IMR-90 (cell line): Measurements from ENCODE around the gene ZYX. TPM values are rescaled to one million over a fixed set of nuclear protein-coding genes. Genes with fewer than 3 reads are reported as not detected.

Experiments
- ATAC-seq: fragments of 200-7000 bp; cut with Tn5 transposase; 2 replicates; pipeline ENCODE4 v1.9.1; 2020; ENCODE audit warnings: low read depth, mild to moderate bottlenecking, moderate library complexity
- BruUV-seq: library from RNA; stranded (reverse); fragments of 400-500 nt; replicated peaks from 2 replicates; lab custom pipeline; 2021; lab: Mats Ljungman, UMichigan
- CTCF ChIA-PET: fragments of 300-600 bp; formaldehyde crosslinking; extraction: SDS; loops from one replicate; lab custom pipeline; 2021; ENCODE audit warnings: antibody characterized with exemption; lab: Yijun Ruan, JAX
- POLR2A ChIA-PET: fragments of 300-600 bp; sonication (Branson Sonifier 250); formaldehyde crosslinking; loops from one replicate; lab custom pipeline; 2022; ENCODE audit warnings: antibody characterized with exemption; ENCODE audit not compliant: unreplicated experiment; lab: Charles Lee
- DNase-seq: peaks from one replicate; pipeline ENCODE4 v3.0.0; 2013
- H2AFZ ChIP-seq: replicated peaks from 2 replicates; pipeline ENCODE3; 2013; ENCODE audit warnings: low read length, mild to moderate bottlenecking; ENCODE audit not compliant: poor library complexity
- H2AK5ac ChIP-seq: 2 replicates; pipeline ENCODE4 v1.6.1; 2013; ENCODE audit warnings: low read depth, low read length, inconsistent platforms
- H2AK9ac ChIP-seq: replicated peaks from 2 replicates; pipeline ENCODE3; 2013; ENCODE audit warnings: mild to moderate bottlenecking, low read depth, low read length, moderate library complexity; ENCODE audit not compliant: poor library complexity
- H2BK120ac ChIP-seq: 2 replicates; pipeline ENCODE4 v1.6.1; 2013; ENCODE audit warnings: low read depth, low read length, inconsistent platforms
- H2BK15ac ChIP-seq: 3 replicates; pipeline ENCODE4 v1.6.1; 2013; ENCODE audit warnings: low read depth, low read length, inconsistent platforms
- H2BK20ac ChIP-seq: 2 replicates; pipeline ENCODE4 v1.6.1; 2013; ENCODE audit warnings: low read depth, mild to moderate bottlenecking, inconsistent platforms, low read length, moderate library complexity
- H2BK5ac ChIP-seq: 2 replicates; pipeline ENCODE4 v1.6.1; 2013; ENCODE audit warnings: mild to moderate bottlenecking, low read depth, low read length, inconsistent platforms; ENCODE audit not compliant: poor library complexity, severe bottlenecking
- H3K14ac ChIP-seq: replicated peaks from 2 replicates; pipeline ENCODE4 v1.6.1; 2013; ENCODE audit warnings: low read depth, low read length, inconsistent platforms
- H3K18ac ChIP-seq: 2 replicates; pipeline ENCODE4 v1.6.1; 2013; ENCODE audit warnings: low read depth, low read length, control low read depth
- H3K23ac ChIP-seq: 2 replicates; pipeline ENCODE4 v1.6.1; 2013; ENCODE audit warnings: low read depth, low read length, inconsistent platforms
- H3K27ac ChIP-seq: 2 replicates; pipeline ENCODE4 v1.5.1; 2013; ENCODE audit warnings: mild to moderate bottlenecking, control low read depth, low read length; ENCODE audit not compliant: insufficient read depth
- H3K27me3 ChIP-seq: 2 replicates; pipeline ENCODE4 v1.6.1; 2013; ENCODE audit warnings: low read length; ENCODE audit not compliant: control insufficient read depth, insufficient read depth
- H3K36me3 ChIP-seq: 2 replicates; pipeline ENCODE4 v1.6.1; 2013; ENCODE audit warnings: low read length, mixed read lengths; ENCODE audit not compliant: control insufficient read depth, insufficient read depth
- H3K4ac ChIP-seq: 2 replicates; pipeline ENCODE4 v1.6.1; 2013; ENCODE audit warnings: low read depth, low read length, inconsistent platforms
- H3K4me1 ChIP-seq: 2 replicates; pipeline ENCODE4 v1.6.1; 2013; ENCODE audit warnings: low read length, mixed read lengths; ENCODE audit not compliant: control insufficient read depth, insufficient read depth
- H3K4me2 ChIP-seq: 2 replicates; pipeline ENCODE4 v1.6.1; 2013; ENCODE audit warnings: low read depth, mild to moderate bottlenecking, control low read depth, low read length, moderate library complexity
- H3K4me3 ChIP-seq: 2 replicates; pipeline ENCODE4 v1.5.1; 2013; ENCODE audit warnings: low read depth, mild to moderate bottlenecking, control low read depth, low read length, moderate library complexity; ENCODE audit not compliant: insufficient read depth
- H3K56ac ChIP-seq: 2 replicates; pipeline ENCODE4 v1.6.1; 2013; ENCODE audit warnings: low read length, inconsistent platforms; ENCODE audit not compliant: insufficient read depth; ENCODE audit errors: extremely low read depth
- H3K79me1 ChIP-seq, 2 experiments: 2 replicates each; pipeline ENCODE4 v1.6.1; 2013; ENCODE audit warnings: low read length in 2 of 2, inconsistent platforms in 1 of 2, low read depth in 1 of 2
- H3K9ac ChIP-seq: 2 replicates; pipeline ENCODE4 v1.6.1; 2013; ENCODE audit warnings: low read depth, low read length, control low read depth
- H3K9me1 ChIP-seq: 2 replicates; pipeline ENCODE4 v1.6.1; 2013; ENCODE audit warnings: low read length, inconsistent platforms; ENCODE audit not compliant: insufficient read depth
- H3K9me3 ChIP-seq: 2 replicates; pipeline ENCODE4 v1.6.1; 2013; ENCODE audit warnings: low read length; ENCODE audit not compliant: control insufficient read depth, insufficient read depth
- H4K20me1 ChIP-seq: 2 replicates; pipeline ENCODE4 v1.6.1; 2013; ENCODE audit warnings: low read length, inconsistent platforms; ENCODE audit not compliant: insufficient read depth
- H4K5ac ChIP-seq: 2 replicates; pipeline ENCODE4 v1.6.1; 2013; ENCODE audit warnings: mild to moderate bottlenecking, low read depth, low read length, control low read depth
- H4K8ac ChIP-seq, 2 experiments: 2 replicates each; pipeline ENCODE4 v1.6.1; 2013; ENCODE audit warnings: low read depth in 2 of 2, low read length in 2 of 2, control low read depth in 1 of 2, inconsistent platforms in 1 of 2
- H4K91ac ChIP-seq: 2 replicates; pipeline ENCODE4 v1.6.1; 2013; ENCODE audit warnings: low read depth, low read length, inconsistent platforms; ENCODE audit not compliant: insufficient read depth
- ELK1 ChIP-seq: fragments of 150-350 bp; IDR thresholded peaks from 2 replicates; pipeline ENCODE4 v1.6.1; 2016; ENCODE audit warnings: low read depth, mild to moderate bottlenecking, low read length, moderate library complexity, borderline replicate concordance
- FOS ChIP-seq: fragments of 150-350 bp; IDR thresholded peaks from 2 replicates; pipeline ENCODE4 v1.6.1; 2016; ENCODE audit warnings: low read depth, low read length
- MXI1 ChIP-seq: IDR thresholded peaks from 2 replicates; pipeline ENCODE4 v1.6.1; 2012; ENCODE audit warnings: low read depth, mild to moderate bottlenecking, low read length, moderate library complexity, borderline replicate concordance
- RCOR1 ChIP-seq: IDR thresholded peaks from 2 replicates; pipeline ENCODE4 v1.6.1; 2012; ENCODE audit warnings: mild to moderate bottlenecking, low read length, improper control_type of control experiment; ENCODE audit not compliant: insufficient replicate concordance
- WGBS, 2 experiments: methylation state at CpG; one replicate each; pipeline versions ENCODE4 v1.1.5 to v1.1.7; 2013; ENCODE audit warnings: missing lambda C conversion rate in 2 of 2; ENCODE audit not compliant: insufficient read length in 1 of 2; ENCODE audit errors: extremely low coverage in 2 of 2; 5-methylcytosine and 5-hydroxymethylcytosine counted together
- dilution Hi-C: fragments of 300-500 bp; cut with HindIII; formaldehyde crosslinking; loops from one replicate; pipeline ENCODE4 v1.14.3; 2018; ENCODE audit warnings: low sequenced_read_pairs; ENCODE audit not compliant: unreplicated experiment
- in situ Hi-C: fragments of 300-500 bp; cut with MboI; formaldehyde crosslinking; loops from 3 replicates; pipeline ENCODE4 v1.14.3; 2019; ENCODE audit warnings: low sequenced_read_pairs, inconsistent platforms, mixed read lengths
- intact Hi-C: fragments of 100-400 bp; cut with micrococcal nuclease; formaldehyde crosslinking; loops from 2 replicates; pipeline ENCODE4 v1.10.0; 2022
- polyA plus RNA-seq, 3 experiments: library from polyadenylated mRNA; depleted of rRNA; stranded (reverse); fragments of >200 nt; gene quantifications; 2 replicates each; pipeline ENCODE4 v1.2.3, GENCODE V29; 2012; ENCODE audit warnings: low replicate concordance in 1 of 3
- total RNA-seq: library from RNA; depleted of rRNA; stranded (reverse); fragments of >200 nt; gene quantifications from 2 replicates; pipeline ENCODE4 v1.2.3, GENCODE V29; 2012

Gene ZYX
- total and polyA plus RNA-seq, 2 of the 4 experiments (the other 2 are of a cell fraction) = 22.6 to 334 TPM

DNA sequence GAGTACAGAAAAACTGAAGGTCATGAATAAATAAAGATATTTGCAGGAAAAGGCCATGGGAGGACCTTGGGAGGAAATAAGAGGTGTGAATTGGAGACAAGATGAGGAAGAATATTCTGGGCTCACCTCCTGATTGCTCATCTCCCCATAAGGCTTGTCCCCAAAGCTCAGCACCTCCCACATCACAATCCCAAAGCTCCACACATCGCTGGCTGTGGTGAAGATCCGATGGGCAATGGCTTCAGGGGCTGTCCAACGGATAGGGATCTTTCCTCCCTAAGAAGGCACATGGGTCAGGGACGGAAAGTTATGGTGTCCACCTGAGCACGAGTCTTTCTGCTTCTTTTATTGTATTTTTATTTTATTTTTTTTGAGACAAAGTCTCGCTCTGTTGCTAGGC is 12.9 kb downstream of the ZYX start:
- Histone ChIP-seq H3K4me3 (no peak overlapping the region), H3K9ac (no peak overlapping the region), H3K27ac (no peak overlapping the region), H3K23ac (no peak overlapping the region), H3K4ac (no peak overlapping the region), H3K79me1 (peaks cover 13 to 35% of the 10 kb centered on the region in 2 experiments; a peak in 3 of 4 replicates), H3K4me2 (no peak overlapping the region), H3K27me3 (peaks cover 3% of the 10 kb centered on the region; the same call in 1 of the 2 replicates), H2BK20ac (no peak overlapping the region), H3K9me3 (no peaks in the 10 kb centered on the region), H2AK9ac (no peak overlapping the region), H3K9me1 (peaks cover 30% of the 10 kb centered on the region), H2AFZ (no peak overlapping the region), H3K4me1 (peaks cover 36% of the 10 kb centered on the region), H4K20me1 (peaks cover 51% of the 10 kb centered on the region), H4K8ac (no peak overlapping the region), H3K56ac (no peak overlapping the region), H2AK5ac (no peak overlapping the region), H3K18ac (no peak overlapping the region), H4K5ac (no peak overlapping the region), H4K91ac (no peak overlapping the region), H2BK15ac (no peak overlapping the region), H3K36me3 (peaks cover 38% of the 10 kb centered on the region), H2BK120ac (no peak overlapping the region), H3K14ac (no peak overlapping the region), H2BK5ac (no peak overlapping the region)
- ATAC-seq = no peak
- DNase-seq = no peak
- intact Hi-C loops (loop anchor here (5.0 kb wide), 1 partner anchor 98 kb away; no protein-coding TSS in a partner anchor), in situ Hi-C loops (no loop called here), dilution Hi-C loops (no loop called here)
- TF ChIP-seq ELK1 (no peak), MXI1 (no peak), FOS (no peak), RCOR1 (no peak)
- no TSS peak for BruUV-seq
- ChIA-PET POLR2A (interaction anchor here (1.7 kb wide), 1 partner anchor 10 kb away, joined by 5 read pairs; no protein-coding TSS in a partner anchor), CTCF (interaction anchor here (0.5 kb wide), 1 partner anchor 41 kb away, joined by 3 read pairs; no protein-coding TSS in a partner anchor)
- 100% methylated on average over 2 of the region's 6 CpGs; no CpG with 5 or more reads in 1 of the 2 experiments for WGBS, 2 experiments
